ENCODE measurements around the gene TRPV5. TPM values are rescaled to one million over a fixed set of nuclear protein-coding genes. Genes with fewer than 3 reads are reported as not detected.
"Not testable (repeated sequence)": the region's sequence is repeated elsewhere in the genome, so short reads cannot be mapped to it uniquely, and the experiment has no call there.

Gene TRPV5
- total RNA-seq, result 0.10 TPM

DNA sequence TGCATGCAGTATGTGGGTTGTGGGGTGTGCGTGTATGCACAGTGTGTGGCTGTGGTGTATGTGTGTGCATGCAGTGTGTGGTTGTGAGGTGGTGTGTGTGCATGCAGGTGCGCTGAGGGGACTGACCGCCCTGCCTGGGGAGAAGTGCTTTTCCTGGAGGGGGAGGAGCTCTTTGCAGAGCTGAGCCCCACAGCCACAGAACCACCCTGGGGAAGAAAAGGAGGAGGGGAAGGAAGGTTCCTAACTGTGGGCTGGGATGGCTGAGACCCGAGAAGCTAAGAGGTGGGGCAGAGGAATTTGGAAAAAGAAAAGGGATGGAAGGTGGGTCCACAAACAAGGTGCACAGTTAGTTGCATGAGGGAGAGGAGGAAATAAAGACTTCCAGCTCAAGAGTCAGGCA lies at the start of gene TRPV5:
TRPV5 (minus strand) TSS at position 123 of the 400 bp plus-strand sequence. CDS start 287 bp downstream, outside the sequence.
- no peak for DNase-seq

DNA sequence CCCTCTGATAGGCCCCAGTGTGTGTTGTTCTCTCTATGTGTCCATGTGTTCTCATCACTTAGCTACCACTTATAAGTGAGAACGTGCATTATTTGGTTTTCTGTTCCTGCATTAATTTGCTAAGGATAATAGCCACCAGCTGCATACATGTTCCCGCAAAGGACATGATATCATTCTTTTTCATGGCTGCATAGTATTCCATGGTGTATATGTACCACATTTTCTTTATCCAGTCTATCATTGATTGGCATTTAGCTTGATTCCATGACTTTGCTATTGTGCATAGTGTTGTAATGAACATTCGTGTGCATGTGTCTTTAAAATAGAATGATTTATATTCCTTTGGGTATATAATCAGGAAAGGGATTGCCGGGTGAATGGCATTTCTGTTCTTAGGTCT lies 44.9 kb upstream of the TRPV5 start:
- not testable (repeated sequence) for DNase-seq

DNA sequence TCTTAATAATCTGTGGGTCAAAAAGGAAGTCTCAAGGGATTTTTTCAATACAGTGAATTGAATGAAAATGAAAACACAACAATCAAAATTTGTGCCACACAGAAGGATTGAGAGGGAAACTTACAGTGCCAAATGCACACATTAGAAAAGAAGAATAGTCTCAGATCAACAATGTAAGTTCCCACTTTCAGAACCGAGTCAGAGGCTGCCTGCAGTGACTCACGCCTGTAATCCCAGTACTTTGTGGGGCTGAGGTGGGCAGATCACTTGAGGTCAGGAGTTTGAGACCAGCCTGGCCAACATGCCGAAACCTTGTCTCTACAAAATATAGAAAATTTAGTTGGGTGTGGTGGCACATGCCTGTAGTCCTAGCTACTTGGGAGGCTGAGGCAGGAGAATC lies 41.1 kb upstream of the TRPV5 start:
- no peak for DNase-seq

DNA sequence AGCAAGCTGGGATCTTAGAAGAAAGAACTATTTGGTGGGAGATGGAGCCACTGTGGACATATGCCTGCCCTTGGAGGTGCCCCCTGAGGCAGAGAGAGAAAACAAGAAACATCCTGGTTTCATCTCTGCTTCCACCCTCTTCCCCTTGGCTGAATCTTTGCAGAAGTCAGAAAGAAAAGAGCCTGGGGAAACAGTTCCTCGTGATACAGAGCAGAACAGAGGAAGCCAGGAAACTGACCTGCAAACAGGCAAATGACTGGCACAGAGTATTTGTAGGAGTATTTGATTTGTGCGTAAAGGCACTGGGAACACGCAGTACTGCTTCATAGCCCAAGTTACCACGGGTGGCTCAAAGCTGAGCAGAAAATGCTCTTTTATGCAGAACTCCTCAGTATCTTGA lies 35.6 kb upstream of the TRPV5 start:
- no peak for DNase-seq

DNA sequence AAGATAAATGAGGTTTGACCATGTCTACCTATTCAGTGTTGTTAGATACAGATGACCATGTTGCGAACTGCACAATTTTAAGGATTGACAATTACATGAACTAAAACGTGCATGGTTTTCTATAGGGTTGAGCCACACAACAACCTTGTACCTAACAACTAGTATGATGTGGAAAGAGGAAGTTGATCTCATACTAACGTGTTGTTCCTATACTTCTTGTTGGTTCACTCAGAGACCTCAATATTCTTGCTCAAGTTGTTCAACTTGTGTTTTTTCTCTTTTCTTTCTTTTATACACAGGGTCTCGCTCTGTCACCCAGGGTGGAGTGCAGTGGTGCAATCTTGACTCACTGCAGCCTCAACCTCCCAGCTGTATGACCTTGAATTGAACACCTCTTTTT lies 34.7 kb upstream of the TRPV5 start:
- DNase-seq, result no peak

DNA sequence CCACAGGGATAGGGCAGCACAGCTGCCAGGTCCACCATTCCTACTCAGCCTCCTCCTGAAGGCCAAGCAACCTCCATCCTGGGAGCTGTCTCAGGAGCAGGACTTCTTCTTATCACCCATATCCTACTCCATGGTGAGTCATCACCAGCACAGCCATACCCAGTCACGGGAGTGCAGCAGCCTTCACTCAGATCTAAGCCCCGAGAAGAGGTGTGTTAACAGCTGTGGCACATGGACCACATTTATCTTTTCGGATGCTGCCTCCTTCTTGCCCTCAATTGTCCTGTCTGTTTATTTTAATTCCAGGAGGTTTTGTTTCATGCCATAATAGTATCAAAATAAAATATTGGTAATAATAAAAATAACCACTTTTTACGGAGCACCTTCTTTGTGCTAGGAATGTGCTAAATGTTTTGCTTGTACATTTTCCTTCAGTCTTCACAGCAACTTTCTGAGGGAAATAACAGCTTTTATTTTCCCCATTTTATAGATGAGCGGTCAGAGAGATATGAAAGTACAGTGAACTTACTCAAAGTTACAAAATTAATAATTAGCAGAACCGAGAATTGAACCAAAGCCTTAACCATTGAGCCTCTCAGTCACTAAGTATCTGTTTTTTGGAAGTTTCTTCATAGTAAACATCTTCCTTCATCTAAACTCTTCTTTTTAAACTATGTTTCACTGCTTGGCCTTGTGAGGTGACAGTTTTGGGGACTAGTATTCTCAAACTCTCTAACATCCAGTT lies 31.1 kb upstream of the TRPV5 start:
- no peak for DNase-seq

DNA sequence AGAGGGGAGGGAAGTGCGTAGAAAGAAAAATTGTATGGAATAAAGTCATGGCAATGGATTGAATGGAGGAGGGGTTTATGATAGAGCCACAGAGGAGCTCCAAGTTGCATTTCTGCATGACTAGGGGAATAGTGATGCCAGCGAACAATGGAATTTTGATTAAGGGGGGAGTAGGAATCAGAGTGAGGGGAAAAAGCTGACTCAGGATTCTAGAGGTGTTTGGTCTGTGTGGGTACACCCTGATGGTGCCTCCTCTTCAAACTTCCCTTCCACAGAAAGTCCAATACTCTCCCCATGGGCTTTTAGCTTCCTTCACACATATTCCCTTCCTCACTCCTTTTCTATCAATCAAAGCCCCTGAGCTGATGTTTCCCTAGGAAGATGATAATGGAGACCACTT lies 30.4 kb upstream of the TRPV5 start:
- DNase-seq, result no peak

DNA sequence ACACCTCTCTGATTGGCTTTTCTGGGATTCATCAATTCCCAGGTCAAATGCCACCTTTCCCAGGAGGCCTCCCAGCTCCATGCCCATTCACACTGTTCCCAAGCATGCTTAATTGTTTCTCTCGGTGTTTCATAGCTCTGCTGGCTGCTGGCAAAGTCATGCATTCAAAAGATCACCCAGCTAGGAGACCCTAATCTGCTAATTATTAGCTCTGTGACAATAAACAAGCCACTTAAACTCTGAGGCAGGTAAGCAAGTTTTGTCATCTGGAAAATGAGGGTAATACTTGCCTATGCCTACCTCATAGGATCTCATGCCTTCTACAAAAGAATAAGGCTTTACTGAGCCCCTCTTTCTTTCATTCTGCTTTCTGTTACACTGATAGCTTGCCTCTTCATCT lies 29.4 kb upstream of the TRPV5 start:
- DNase-seq, result no peak

DNA sequence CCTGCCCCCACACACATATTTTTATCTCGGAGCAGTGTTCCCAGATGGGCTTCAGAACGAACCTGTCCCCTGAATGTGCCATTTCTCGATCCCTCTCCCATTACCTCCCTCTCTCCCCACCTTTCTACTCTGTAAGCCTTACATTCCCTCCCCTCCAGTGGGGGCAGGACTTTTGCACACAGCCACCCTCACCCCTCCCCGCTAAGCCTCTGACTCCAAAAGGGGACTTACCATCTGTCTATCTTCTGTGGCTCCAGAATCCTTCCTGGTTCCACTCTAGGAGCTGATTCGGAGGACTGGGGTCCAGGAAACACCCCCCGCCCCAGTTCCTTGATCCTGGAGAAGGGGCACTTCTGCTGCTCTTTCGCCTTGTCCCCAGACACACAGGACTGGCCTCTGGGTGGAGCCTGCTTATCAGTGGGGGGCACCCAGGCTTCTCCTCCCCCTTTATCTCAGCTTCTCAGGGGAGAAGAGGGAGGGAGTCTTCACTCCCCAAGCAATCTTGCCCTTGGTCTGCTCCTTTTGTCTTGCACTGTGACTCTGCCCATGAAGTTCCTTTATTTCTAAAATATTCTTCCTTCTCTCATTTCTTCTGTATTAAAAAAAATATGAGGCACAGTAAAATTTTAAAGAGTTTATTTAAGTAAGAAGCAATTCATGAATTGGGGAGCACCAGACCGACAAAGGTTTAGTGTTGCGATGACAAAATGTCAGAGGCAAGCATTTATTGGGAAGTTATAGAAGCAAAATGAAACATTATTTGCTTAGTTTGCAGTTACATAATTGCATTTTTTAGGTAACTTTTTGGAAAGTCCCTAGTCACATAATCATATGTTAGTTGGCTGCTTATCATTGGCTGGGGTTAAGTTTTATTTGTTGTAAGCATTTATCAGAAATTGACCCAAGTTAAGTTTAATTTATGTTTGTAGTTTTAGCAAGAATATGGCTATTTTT lies 28.7 kb upstream of the TRPV5 start, which contains the start of gene KEL:
KEL (minus strand) TSS at position 391 of the 954 bp plus-strand sequence; CDS start at position 234, 157 bp downstream.
- no peak for DNase-seq

DNA sequence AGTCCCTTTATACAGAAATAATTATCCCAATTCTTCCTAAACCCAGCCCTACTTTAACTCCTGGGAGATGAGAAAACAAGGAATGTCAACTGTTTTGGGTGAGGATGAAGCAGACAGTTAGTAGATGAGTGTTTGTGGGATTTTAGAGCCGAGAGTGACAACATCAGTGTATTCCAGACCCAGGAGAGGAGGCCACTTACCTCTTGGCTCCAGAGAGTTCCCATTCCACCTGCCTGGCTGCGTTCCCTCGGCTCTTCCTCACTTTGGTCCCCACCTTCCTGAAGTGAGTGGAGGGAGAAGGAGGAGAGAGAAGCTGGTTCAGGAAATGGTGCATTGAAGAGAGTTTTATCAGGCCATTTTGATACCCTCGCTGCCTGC lies 28.0 kb upstream of the TRPV5 start:
- no peak for DNase-seq

DNA sequence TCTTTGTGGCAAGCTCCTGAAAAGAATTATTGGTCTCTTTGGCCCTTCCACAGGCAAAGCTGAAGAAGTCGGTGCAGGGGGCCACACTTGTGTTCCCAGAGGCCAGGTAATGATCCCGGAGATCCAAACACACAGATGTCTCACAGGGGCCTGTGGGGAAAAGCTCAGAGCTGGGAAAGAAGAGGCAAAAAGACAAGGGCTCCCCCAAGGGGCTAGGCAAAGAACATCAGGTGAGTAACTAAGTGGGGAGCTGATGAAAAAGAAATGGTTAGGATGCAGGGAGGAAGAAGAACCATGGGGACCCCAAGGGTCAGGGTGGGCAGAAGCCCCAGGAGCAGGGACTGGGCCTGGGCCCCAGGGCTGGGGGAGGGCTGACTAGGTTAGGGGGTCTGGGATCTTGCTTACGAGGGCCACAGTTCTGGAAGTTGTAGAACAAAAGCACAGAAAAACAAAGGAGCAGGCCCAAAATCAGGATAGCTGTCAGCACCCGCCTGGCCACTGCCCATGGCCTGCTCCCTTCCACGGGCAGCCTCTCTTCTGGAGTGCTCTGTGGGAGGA lies 27.5 kb upstream of the TRPV5 start:
- DNase-seq, result no peak

DNA sequence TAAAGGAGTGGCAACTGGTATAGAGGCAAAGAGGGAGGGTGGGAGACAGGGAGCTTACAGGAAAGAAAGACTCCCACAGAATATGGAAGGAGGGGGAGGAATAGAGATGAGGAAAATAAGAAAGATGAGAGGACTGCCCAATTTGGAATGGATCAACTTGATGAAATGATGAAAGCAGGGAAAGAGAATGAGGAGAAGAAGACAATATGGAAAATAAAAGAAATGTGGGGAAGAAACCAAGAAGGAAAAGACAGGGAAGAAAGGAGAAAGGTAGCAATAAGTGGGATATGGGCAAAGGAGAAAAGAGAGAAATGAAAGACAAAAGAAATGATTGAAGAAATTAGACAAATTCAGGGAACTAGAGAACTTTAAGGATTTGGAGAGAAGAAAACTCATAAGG lies 25.7 kb upstream of the TRPV5 start:
- no peak for DNase-seq

DNA sequence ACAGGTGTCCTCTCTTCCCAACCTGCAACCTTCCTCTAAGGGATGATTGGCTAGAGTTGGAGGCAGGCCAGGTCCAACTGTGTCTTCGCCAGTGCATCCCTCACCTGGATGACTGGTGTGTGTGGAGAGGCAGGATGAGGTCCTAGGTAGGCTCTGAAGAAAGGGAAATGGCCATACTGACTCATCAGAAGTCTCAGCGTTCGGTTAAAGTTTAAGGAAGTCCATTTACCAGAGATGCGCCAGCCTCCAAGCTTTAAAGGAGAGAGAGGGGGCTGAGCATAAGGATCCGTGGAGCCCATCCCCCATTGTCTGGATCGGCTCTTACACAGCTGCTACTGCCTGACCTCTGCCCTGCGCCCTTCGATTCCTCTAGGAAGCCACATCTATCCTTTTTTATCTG lies 24.2 kb upstream of the TRPV5 start:
- no peak for DNase-seq

DNA sequence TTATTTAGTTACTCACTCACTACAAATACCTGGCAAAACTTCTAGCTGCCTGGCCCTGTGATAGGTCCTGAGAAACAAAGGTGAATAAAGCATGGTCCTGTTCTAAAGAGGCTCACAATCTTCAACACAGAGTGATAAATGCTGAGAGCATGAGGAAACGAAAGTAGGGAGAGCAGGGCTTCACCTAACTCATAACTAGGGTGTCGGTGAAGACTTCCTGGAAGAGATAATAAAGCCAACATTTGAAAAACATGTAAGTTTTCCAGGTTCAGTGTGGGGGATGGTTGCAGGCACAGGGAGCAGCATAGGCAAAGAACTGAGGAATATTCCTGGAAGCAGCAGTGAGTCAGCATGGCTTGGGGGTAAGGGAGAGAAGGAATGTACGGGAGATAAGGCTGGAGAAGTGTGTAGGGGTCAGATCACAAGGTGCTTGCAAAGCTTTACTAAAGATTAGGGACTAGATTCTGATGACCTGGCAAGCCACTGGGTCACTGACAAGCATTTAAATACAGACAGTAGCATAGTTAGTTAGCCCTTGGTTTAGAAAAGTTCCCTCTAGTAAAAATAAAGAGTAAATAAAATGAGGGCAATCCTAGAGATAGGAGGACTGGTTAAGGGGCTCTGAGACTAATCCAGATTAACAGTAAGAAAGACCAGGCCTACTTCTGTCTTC lies 23.5 kb upstream of the TRPV5 start:
- DNase-seq, result no peak

DNA sequence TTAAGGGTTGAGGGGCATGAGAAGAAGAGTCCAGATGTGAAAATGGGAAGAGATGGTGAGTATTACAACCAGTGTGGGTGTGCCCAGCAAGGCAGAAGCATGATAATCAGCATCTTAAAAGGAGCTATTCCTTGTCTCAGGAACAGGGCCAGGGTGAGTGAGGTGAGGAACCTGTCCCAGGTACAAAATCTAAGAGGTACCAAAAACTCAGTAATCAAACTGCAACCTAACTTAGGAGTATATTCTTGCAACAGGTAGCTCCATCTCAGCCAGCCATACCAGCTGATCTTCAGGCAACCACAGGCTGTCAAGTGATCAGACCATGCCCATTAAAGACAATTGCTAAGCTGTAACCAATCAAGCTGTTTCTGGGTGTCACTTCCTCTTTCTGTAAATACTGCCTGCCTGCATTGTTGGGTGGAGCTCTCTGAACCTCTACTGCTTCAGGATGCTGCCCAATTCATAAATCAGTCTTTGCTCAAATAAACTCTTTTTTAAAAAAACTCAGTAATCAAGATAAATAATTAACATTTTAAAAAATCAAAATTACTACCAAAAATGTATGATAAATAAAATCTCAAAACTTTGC lies 21.2 kb upstream of the TRPV5 start:
- no peak for DNase-seq

DNA sequence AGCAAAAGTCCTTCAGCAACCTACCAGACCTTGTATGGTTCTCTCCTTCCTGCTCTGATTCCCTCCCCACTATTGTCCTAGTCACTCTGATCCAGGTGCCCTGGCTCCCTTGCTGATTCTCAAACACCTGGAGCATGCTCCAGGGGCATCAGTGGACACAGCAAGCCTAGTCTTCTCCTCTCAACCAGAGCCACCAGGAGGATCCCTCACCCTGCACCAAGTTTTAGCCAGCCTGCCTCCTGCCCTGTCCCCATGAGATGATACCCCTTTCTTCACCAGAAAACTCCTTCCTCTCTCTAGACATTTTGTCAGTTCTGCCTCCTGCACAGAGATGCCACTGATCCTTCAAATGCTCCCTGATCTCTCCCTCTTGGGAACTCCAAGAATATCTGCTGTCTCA lies 16.7 kb upstream of the TRPV5 start:
- DNase-seq, result no peak

DNA sequence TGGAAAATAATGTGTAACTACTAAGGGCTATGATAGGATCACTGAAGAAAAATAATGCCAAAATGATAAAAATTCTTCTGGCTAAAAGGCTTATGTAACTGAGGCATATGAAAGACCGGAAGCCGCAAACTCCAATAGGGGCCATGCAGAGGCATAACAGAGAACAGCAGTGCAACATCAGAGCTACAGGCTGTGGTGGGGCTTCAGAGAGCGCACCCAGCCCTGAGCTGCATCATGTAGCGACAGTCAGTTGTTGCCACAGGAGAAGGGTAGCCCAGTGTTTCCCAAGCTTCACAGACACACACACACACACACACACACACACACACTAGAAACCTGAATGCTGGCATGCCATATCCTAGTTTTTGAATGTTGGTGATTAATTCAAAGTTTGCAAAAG lies 15.1 kb upstream of the TRPV5 start:
- no peak for DNase-seq

DNA sequence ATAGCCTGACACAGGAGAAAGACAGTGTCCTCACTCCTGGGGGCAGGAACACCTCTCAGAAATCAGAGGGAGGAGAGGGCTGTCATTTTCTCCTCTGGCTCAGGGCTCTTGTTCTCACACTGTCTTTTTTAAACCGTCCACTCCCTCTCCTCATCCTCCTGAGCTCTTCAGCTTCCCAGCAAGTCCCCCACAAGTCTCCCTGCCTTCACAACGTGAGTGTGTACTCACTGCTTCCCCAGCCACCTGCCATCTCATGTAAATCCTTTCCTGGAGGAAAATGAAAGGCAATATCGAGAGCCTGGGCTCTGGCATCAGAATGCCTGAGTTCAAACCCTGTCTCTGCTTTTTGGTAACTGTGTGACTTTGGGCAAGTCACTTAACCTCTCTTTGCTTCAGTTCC lies 11.5 kb upstream of the TRPV5 start:
- DNase-seq, result no peak

DNA sequence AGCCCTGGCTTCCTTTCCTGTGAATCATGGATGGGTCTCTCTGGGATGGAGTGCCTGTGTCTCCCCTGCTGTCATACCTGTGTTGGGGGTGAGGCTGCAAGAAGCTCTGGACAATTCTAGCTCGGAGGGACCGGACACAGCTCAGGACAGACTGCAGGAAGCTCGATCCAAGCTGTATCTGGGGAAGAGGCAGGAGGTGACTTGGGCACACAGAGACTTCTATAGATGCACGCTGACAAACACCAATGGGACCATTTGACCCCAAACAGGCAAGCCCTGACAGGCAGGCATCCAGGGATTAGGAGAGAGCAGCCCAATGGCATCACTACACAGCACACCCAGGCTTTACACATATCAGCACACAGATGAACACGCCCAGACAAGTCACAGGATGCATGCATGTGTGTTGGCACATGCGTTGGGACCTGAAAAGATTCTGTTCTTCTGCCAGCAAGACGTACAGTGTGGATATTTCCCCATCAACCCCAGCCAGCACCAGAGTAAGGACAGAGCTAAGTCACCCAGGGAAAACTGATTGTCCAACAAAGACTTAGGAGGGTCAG lies 10.2 kb upstream of the TRPV5 start:
- DNase-seq, result peak; percentile 2

DNA sequence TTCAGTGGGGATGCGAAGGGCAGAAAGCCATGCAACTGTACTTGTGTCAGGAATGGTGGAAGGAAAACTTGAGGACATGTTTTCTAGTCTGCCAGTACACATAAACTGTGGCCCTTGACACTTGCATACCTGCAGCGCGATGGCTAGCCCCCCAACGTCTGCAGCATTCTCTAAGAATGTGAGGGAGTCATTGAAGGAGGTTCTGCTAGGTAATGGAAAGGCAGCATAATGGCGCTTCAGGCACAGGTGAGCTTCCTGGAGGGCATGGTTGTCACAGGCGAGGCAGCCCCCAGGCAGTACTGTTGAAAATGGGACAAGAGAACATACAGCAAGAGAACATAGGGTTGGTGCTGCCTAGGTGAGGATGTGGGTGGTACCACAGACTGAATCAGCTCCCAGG lies 9.2 kb upstream of the TRPV5 start:
- no peak for DNase-seq

DNA sequence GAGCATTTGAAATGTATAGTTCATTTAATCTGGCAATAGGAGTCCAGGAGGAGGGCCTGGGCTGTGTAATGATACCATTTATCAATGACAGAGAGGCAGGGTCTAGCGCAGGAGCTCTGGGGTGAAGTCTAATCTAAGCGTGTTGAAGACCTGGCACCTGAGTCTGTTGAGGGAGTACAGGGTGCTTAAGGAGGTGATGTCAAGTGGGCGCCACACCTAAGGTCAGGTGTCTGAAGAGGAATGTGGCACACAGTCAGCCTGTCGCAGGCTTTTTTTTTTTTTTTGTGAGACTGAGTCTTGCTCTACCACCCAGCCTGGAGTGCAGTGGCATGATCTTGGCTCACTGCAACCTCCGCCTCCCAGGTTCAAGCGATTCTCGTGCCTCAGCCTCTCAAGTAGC lies 8.0 kb upstream of the TRPV5 start:
- no peak for DNase-seq

Measured in skin of body (tissue), 2 donors.